Muscle layer of duodenum (tissue), 2 donors: ENCODE results near the gene ADCY4.
A peak's percentile ranks its signal among the peaks of the same experiment; 100 is the strongest.
"Not testable (repeated sequence)": the region's sequence is repeated elsewhere in the genome, so short reads cannot be mapped to it uniquely, and the experiment has no call there.

Source experiments
- H3K27ac ChIP-seq: one replicate; pipeline ENCODE4 v1.7.0; 2013; ENCODE audit warnings: mild to moderate bottlenecking, low read length
- H3K27me3 ChIP-seq: one replicate; pipeline ENCODE4 v1.7.0; 2013; ENCODE audit warnings: low read depth, mild to moderate bottlenecking, control low read depth, low read length
- H3K36me3 ChIP-seq, 2 donors: one replicate each; pipeline ENCODE4 v1.7.0; 2013; ENCODE audit warnings: low read length in 2 of 2, control low read depth in 1 of 2, mild to moderate bottlenecking in 1 of 2; ENCODE audit not compliant: insufficient read depth in 2 of 2, control insufficient read depth in 1 of 2
- H3K4me1 ChIP-seq, 2 donors: one replicate each; pipeline ENCODE4 v1.7.0; 2013; ENCODE audit warnings: low read length in 2 of 2, mild to moderate bottlenecking in 2 of 2, control low read depth in 1 of 2, moderate library complexity in 1 of 2; ENCODE audit not compliant: insufficient read depth in 2 of 2, control insufficient read depth in 1 of 2
- H3K4me3 ChIP-seq, 2 donors: one replicate each; pipeline ENCODE4 v1.7.0; 2013; ENCODE audit warnings: low read length in 2 of 2, low read depth in 1 of 2, mild to moderate bottlenecking in 1 of 2
- H3K9me3 ChIP-seq, 2 donors: one replicate each; pipeline ENCODE4 v1.7.0; 2013; ENCODE audit warnings: low read length in 2 of 2, control low read depth in 1 of 2, mild to moderate bottlenecking in 1 of 2; ENCODE audit not compliant: control insufficient read depth in 1 of 2
- donor health status: healthy.

The ADCY4 gene

GRCh38 chr14:24335461-24336171 is 745 bp upstream of the ADCY4 start:
- H3K9me3 ChIP-seq = no peaks in the 10 kb centered on the region
- no peak overlapping the region for H3K4me3 ChIP-seq
- no peak overlapping the region for H3K27ac ChIP-seq
- H3K4me1 ChIP-seq = peaks cover 11 to 40% of the 10 kb centered on the region in 2 donors
- H3K36me3 ChIP-seq = no peaks in the 10 kb centered on the region
- H3K27me3 ChIP-seq = no peaks in the 10 kb centered on the region

- Histone ChIP-seq H3K4me3 (peak overlapping the region; percentile 52 to 60), H3K36me3 (no peaks in the 10 kb centered on the region), H3K4me1 (peaks cover 15 to 37% of the 10 kb centered on the region in 2 donors), H3K9me3 (no peaks in the 10 kb centered on the region), H3K27me3 (no peaks in the 10 kb centered on the region), H3K27ac (no peak overlapping the region)
These were observed 2.4 kb downstream of the ADCY4 start for GRCh38 chr14:24332268-24332993.

GRCh38 chr14:24331731-24332267 is 3.1 kb downstream of the ADCY4 start:
- Histone ChIP-seq H3K27me3 (no peaks in the 10 kb centered on the region), H3K4me3 (peak overlapping the region in 1 of 2 donors; percentile 60), H3K36me3 (no peaks in the 10 kb centered on the region), H3K4me1 (peaks cover 15 to 41% of the 10 kb centered on the region in 2 donors), H3K9me3 (no peaks in the 10 kb centered on the region), H3K27ac (no peak overlapping the region)

- H3K4me3 ChIP-seq = no peak overlapping the region
- H3K27me3 ChIP-seq = no peaks in the 10 kb centered on the region
- peaks cover 15 to 41% of the 10 kb centered on the region in 2 donors for H3K4me1 ChIP-seq
- no peaks in the 10 kb centered on the region for H3K9me3 ChIP-seq
- H3K27ac ChIP-seq = no peak overlapping the region
- H3K36me3 ChIP-seq = no peaks in the 10 kb centered on the region
These were observed 3.7 kb downstream of the ADCY4 start for GRCh38 chr14:24330973-24331674.

GRCh38 chr14:24329736-24330135 is 5.1 kb downstream of the ADCY4 start:
- no peaks in the 10 kb centered on the region for H3K27me3 ChIP-seq
- H3K4me1 ChIP-seq = peaks cover 15 to 36% of the 10 kb centered on the region in 2 donors
- H3K4me3 ChIP-seq = no peak overlapping the region
- no peaks in the 10 kb centered on the region for H3K36me3 ChIP-seq
- no peaks in the 10 kb centered on the region for H3K9me3 ChIP-seq
- H3K27ac ChIP-seq = no peak overlapping the region

- Histone ChIP-seq H3K4me3 (no peak overlapping the region), H3K27me3 (no peaks in the 10 kb centered on the region), H3K36me3 (no peaks in the 10 kb centered on the region), H3K9me3 (no peaks in the 10 kb centered on the region), H3K4me1 (peaks cover 13 to 31% of the 10 kb centered on the region in 2 donors), H3K27ac (no peak overlapping the region)
These were observed 5.7 kb downstream of the ADCY4 start for GRCh38 chr14:24329073-24329663.

- not testable (repeated sequence) for H3K27me3 ChIP-seq, H3K36me3 ChIP-seq, H3K4me3 ChIP-seq, H3K27ac ChIP-seq, H3K9me3 ChIP-seq
- H3K4me1 ChIP-seq = peaks cover 9 to 25% of the 10 kb centered on the region in 2 donors
These were observed 7.0 kb downstream of the ADCY4 start for GRCh38 chr14:24327914-24328313.

GRCh38 chr14:24327303-24327702 is 7.6 kb downstream of the ADCY4 start:
- H3K36me3 ChIP-seq = no peaks in the 10 kb centered on the region
- peaks cover 8 to 19% of the 10 kb centered on the region in 2 donors for H3K4me1 ChIP-seq

GRCh38 chr14:24325963-24326362 is 8.9 kb downstream of the ADCY4 start:
- no peaks in the 10 kb centered on the region for H3K36me3 ChIP-seq
- H3K27me3 ChIP-seq = no peaks in the 10 kb centered on the region
- no peak overlapping the region for H3K4me3 ChIP-seq
- no peak overlapping the region for H3K27ac ChIP-seq
- H3K9me3 ChIP-seq = no peaks in the 10 kb centered on the region
- peaks cover 4 to 12% of the 10 kb centered on the region in 2 donors for H3K4me1 ChIP-seq

More at GRCh38 chr14:24327303-24327702, 7.6 kb downstream of the ADCY4 start:
- no peaks in the 10 kb centered on the region for H3K27me3 ChIP-seq
- no peak overlapping the region for H3K4me3 ChIP-seq
- no peak overlapping the region for H3K27ac ChIP-seq
- H3K9me3 ChIP-seq = no peaks in the 10 kb centered on the region

- H3K36me3 ChIP-seq = no peaks in the 10 kb centered on the region
- H3K4me3 ChIP-seq = no peak overlapping the region
- peaks cover 3% of the 10 kb centered on the region for H3K27me3 ChIP-seq
- no peak overlapping the region for H3K27ac ChIP-seq
- H3K4me1 ChIP-seq = peaks cover 4 to 12% of the 10 kb centered on the region in 2 donors
- no peaks in the 10 kb centered on the region for H3K9me3 ChIP-seq
These were observed 9.8 kb downstream of the ADCY4 start for GRCh38 chr14:24325041-24325530.
